Panc1 (cell line): ENCODE data around the gene PCDHGA1. TPM values are rescaled to one million over a fixed set of nuclear protein-coding genes. Genes with fewer than 3 reads are reported as not detected.
"Not testable (repeated sequence)": the region's sequence is repeated elsewhere in the genome, so short reads cannot be mapped to it uniquely, and the experiment has no call there.

Source experiments
- ATAC-seq: fragments of 200-7000 bp; cut with Tn5 transposase; 2 replicates; pipeline ENCODE4 v1.9.1; 2020; ENCODE audit warnings: mild to moderate bottlenecking, moderate library complexity
- BruUV-seq: library from RNA; stranded (reverse); fragments of 400-500 nt; replicated peaks from 2 replicates; lab custom pipeline; 2021; lab: Mats Ljungman, UMichigan
- CTCF ChIA-PET: fragments of 300-600 bp; sonication (Branson Sonifier 250); formaldehyde crosslinking; loops from one replicate; lab custom pipeline; 2022; ENCODE audit warnings: antibody characterized with exemption; lab: Charles Lee
- POLR2A ChIA-PET: fragments of 300-600 bp; sonication (Branson Sonifier 250); formaldehyde crosslinking; loops from one replicate; lab custom pipeline; 2022; ENCODE audit warnings: antibody characterized with exemption; lab: Charles Lee
- DNase-seq: peaks from one replicate; pipeline ENCODE4 v3.0.0-alpha.2; 2010; ENCODE audit warnings: low read depth, low spot score
- H3K27ac ChIP-seq: 2 replicates; pipeline ENCODE4 v1.5.1; 2011; ENCODE audit warnings: mild to moderate bottlenecking, low read length, inconsistent platforms
- H3K27me3 ChIP-seq: fragments of 200-500 bp; sonication (Bioruptor generic); 2 replicates; pipeline ENCODE4 v1.6.0; 2014; ENCODE audit warnings: low read length, inconsistent platforms; ENCODE audit not compliant: control insufficient read depth, insufficient read depth
- H3K36me3 ChIP-seq: fragments of 200-500 bp; sonication (Bioruptor generic); 2 replicates; pipeline ENCODE4 v1.5.1; 2014; ENCODE audit warnings: inconsistent platforms, mild to moderate bottlenecking, low read length, moderate library complexity; ENCODE audit not compliant: control insufficient read depth, insufficient read depth
- H3K4me1 ChIP-seq: 2 replicates; pipeline ENCODE4 v1.5.1; 2011; ENCODE audit warnings: inconsistent platforms, mild to moderate bottlenecking, low read length, moderate library complexity; ENCODE audit not compliant: control insufficient read depth, insufficient read depth
- H3K4me3 ChIP-seq, 2 experiments: 2 replicates each; pipeline ENCODE4 v1.5.1; 2011 to 2012; ENCODE audit warnings: low read depth in 2 of 2, low read length in 2 of 2, mild to moderate bottlenecking in 2 of 2, inconsistent platforms in 1 of 2, moderate library complexity in 1 of 2
- H3K9me3 ChIP-seq: fragments of 200-500 bp; sonication (Bioruptor generic); 2 replicates; pipeline ENCODE4 v1.5.1; 2014; ENCODE audit warnings: low read depth, mild to moderate bottlenecking, inconsistent platforms, low read length, moderate library complexity; ENCODE audit not compliant: control insufficient read depth, insufficient read depth
- POLR2AphosphoS5 ChIP-seq: IDR thresholded peaks from 2 replicates; pipeline ENCODE4 v1.6.1; 2012; ENCODE audit warnings: mild to moderate bottlenecking, low read depth, low read length, moderate library complexity
- SIN3A ChIP-seq: IDR thresholded peaks from 2 replicates; pipeline ENCODE4 v1.6.1; 2012; ENCODE audit warnings: low read depth, mild to moderate bottlenecking, low read length, moderate library complexity, borderline replicate concordance; ENCODE audit not compliant: insufficient read depth
- TCF7L2 ChIP-seq: IDR thresholded peaks from 2 replicates; pipeline ENCODE4 v1.6.1; 2011; ENCODE audit warnings: mild to moderate bottlenecking, low read depth, low read length, inconsistent platforms
- in situ Hi-C: cut with HindIII; loops from 2 replicates; pipeline ENCODE4 v1.10.0; 2016; ENCODE audit warnings: low sequenced_read_pairs, low pct_unique_long_range_greater_than_20kb
- intact Hi-C: fragments of 100-400 bp; cut with micrococcal nuclease; formaldehyde crosslinking; loops from one replicate; pipeline ENCODE4 v1.10.0; 2022; ENCODE audit not compliant: unreplicated experiment
- total RNA-seq: library from RNA; stranded (reverse); gene quantifications from one replicate; pipeline ENCODE4 v1.2.1, GENCODE V29; 2021; ENCODE audit not compliant: unreplicated experiment
- TF ChIP-seq, protein P1 (sequence below): fragments of 450-650 bp; IDR thresholded peaks from 2 replicates; pipeline ENCODE4 v1.5.1; 2017; ENCODE audit warnings: mild to moderate bottlenecking
- TF ChIP-seq, protein P2 (sequence below), 2 experiments: IDR thresholded peaks; 2 replicates each; pipeline ENCODE4 v1.6.1; 2011 to 2012; ENCODE audit warnings: low read depth in 2 of 2, control low read depth in 1 of 2, low read length in 1 of 2, mild to moderate bottlenecking in 1 of 2, moderate library complexity in 1 of 2; ENCODE audit not compliant: insufficient read depth in 1 of 2

Gene PCDHGA1
- total RNA-seq, 1 experiment from 2014 or later: 0.92 TPM

DNA sequence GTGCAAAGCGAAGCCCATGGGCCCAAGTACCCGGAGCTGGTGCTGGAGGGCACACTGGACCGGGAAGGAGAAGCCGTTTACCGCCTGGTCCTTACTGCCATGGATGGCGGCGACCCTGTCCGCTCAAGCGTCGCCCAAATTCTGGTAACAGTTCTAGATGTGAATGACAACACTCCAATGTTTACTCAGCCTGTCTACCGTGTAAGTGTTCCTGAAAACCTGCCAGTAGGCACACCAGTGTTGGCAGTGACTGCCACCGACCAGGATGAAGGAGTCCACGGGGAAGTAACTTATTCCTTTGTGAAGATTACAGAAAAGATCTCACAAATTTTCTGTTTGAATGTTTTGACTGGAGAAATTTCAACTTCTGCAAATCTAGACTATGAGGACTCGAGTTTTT is 44.3 kb downstream of the PCDHGA1 start:
- BruUV-seq: no TSS peak
- H3K4me1 ChIP-seq: no peaks in the 10 kb centered on the region
- POLR2A ChIA-PET: interaction anchor here (0.6 kb wide), 1 partner anchor 57 kb away, joined by 4 read pairs; no protein-coding TSS in a partner anchor
- H3K27me3 ChIP-seq: 0 out of 2 replicates have a peak, but pooled peaks cover 2% of the 10 kb centered on the region
- CTCF ChIA-PET: no interaction called here
- no peak for ATAC-seq
- H3K9me3 ChIP-seq: peaks cover 7% of the 10 kb centered on the region; the same call in 1 of the 2 replicates
- TF ChIP-seq TCF7L2 (no peak), POLR2AphosphoS5 (no peak), SIN3A (no peak)
- TF ChIP-seq, protein P1, sequence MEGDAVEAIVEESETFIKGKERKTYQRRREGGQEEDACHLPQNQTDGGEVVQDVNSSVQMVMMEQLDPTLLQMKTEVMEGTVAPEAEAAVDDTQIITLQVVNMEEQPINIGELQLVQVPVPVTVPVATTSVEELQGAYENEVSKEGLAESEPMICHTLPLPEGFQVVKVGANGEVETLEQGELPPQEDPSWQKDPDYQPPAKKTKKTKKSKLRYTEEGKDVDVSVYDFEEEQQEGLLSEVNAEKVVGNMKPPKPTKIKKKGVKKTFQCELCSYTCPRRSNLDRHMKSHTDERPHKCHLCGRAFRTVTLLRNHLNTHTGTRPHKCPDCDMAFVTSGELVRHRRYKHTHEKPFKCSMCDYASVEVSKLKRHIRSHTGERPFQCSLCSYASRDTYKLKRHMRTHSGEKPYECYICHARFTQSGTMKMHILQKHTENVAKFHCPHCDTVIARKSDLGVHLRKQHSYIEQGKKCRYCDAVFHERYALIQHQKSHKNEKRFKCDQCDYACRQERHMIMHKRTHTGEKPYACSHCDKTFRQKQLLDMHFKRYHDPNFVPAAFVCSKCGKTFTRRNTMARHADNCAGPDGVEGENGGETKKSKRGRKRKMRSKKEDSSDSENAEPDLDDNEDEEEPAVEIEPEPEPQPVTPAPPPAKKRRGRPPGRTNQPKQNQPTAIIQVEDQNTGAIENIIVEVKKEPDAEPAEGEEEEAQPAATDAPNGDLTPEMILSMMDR: no peak
- TF ChIP-seq, protein P2, sequence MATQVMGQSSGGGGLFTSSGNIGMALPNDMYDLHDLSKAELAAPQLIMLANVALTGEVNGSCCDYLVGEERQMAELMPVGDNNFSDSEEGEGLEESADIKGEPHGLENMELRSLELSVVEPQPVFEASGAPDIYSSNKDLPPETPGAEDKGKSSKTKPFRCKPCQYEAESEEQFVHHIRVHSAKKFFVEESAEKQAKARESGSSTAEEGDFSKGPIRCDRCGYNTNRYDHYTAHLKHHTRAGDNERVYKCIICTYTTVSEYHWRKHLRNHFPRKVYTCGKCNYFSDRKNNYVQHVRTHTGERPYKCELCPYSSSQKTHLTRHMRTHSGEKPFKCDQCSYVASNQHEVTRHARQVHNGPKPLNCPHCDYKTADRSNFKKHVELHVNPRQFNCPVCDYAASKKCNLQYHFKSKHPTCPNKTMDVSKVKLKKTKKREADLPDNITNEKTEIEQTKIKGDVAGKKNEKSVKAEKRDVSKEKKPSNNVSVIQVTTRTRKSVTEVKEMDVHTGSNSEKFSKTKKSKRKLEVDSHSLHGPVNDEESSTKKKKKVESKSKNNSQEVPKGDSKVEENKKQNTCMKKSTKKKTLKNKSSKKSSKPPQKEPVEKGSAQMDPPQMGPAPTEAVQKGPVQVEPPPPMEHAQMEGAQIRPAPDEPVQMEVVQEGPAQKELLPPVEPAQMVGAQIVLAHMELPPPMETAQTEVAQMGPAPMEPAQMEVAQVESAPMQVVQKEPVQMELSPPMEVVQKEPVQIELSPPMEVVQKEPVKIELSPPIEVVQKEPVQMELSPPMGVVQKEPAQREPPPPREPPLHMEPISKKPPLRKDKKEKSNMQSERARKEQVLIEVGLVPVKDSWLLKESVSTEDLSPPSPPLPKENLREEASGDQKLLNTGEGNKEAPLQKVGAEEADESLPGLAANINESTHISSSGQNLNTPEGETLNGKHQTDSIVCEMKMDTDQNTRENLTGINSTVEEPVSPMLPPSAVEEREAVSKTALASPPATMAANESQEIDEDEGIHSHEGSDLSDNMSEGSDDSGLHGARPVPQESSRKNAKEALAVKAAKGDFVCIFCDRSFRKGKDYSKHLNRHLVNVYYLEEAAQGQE (IDR thresholded peaks at IDR 0.05; ENCODE audit: insufficient read depth in 1 of 2, low read depth in 2 of 2, low read length in 1 of 2): no peak
- intact Hi-C loops: no loop called here
- no peak for DNase-seq
- no peak overlapping the region for H3K27ac ChIP-seq
- in situ Hi-C loops: no loop called here
- no peaks in the 10 kb centered on the region for H3K36me3 ChIP-seq
- no peak overlapping the region for H3K4me3 ChIP-seq

DNA sequence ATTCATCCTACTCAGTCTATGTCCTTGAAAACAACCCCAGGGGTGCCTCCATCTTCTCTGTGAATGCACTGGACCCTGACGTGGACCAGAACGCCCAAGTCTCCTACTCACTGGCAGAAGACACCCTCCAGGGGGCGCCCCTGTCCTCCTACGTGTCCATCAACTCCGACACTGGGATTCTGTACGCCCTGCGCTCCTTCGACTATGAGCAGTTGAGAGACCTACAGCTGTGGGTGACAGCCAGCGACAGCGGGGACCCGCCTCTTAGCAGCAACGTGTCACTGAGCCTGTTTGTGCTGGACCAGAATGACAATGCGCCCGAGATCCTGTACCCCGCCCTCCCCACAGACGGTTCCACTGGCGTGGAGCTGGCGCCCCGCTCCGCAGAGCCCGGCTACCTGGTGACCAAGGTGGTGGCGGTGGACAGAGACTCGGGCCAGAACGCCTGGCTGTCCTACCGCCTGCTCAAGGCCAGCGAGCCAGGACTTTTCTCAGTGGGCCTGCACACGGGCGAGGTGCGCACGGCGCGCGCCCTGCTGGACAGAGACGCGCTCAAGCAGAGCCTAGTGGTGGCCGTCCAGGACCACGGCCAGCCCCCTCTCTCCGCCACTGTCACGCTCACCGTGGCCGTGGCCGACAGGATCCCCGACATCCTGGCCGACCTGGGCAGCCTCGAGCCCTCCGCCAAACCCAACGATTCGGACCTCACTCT is 45.3 kb downstream of the PCDHGA1 start:
- H3K36me3 ChIP-seq, H3K4me3 ChIP-seq, POLR2A ChIA-PET, intact Hi-C loops, H3K4me1 ChIP-seq, H3K27ac ChIP-seq, CTCF ChIA-PET, in situ Hi-C loops, ATAC-seq, BruUV-seq, DNase-seq, H3K9me3 ChIP-seq, H3K27me3 ChIP-seq: not testable (repeated sequence)
